LNCaP clone FGC (cell line): ENCODE results near the gene ITM2C.

Experiments used
- DNase-seq: peaks from one replicate; pipeline ENCODE4 v3.0.0-alpha.2; 2011; ENCODE audit warnings: low read depth
- H3K4me3 ChIP-seq: 2 replicates; pipeline ENCODE4 v1.5.1; 2011; ENCODE audit warnings: mild to moderate bottlenecking, low read depth, low read length, control low read depth
- TF ChIP-seq, protein P1 (sequence below): IDR thresholded peaks from 2 replicates; pipeline ENCODE4 v1.5.1; 2012; ENCODE audit warnings: mild to moderate bottlenecking; ENCODE audit not compliant: control insufficient read depth, insufficient read depth; ENCODE audit errors: extremely low read depth

The ITM2C gene

GRCh38 chr2:230927711-230928341 lies 63.1 kb downstream of the ITM2C start:
- DNase-seq: no peak
- no peak overlapping the region for H3K4me3 ChIP-seq

More at GRCh38 chr2:230927711-230928341, 63.1 kb downstream of the ITM2C start:
- TF ChIP-seq, protein P1, sequence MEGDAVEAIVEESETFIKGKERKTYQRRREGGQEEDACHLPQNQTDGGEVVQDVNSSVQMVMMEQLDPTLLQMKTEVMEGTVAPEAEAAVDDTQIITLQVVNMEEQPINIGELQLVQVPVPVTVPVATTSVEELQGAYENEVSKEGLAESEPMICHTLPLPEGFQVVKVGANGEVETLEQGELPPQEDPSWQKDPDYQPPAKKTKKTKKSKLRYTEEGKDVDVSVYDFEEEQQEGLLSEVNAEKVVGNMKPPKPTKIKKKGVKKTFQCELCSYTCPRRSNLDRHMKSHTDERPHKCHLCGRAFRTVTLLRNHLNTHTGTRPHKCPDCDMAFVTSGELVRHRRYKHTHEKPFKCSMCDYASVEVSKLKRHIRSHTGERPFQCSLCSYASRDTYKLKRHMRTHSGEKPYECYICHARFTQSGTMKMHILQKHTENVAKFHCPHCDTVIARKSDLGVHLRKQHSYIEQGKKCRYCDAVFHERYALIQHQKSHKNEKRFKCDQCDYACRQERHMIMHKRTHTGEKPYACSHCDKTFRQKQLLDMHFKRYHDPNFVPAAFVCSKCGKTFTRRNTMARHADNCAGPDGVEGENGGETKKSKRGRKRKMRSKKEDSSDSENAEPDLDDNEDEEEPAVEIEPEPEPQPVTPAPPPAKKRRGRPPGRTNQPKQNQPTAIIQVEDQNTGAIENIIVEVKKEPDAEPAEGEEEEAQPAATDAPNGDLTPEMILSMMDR: no peak
